ENCODE measurements around the gene DACT3. TPM values are rescaled to one million over a fixed set of nuclear protein-coding genes. Genes with fewer than 3 reads are reported as not detected.

DACT3 gene
- polyA plus RNA-seq, 1 of the 3 experiments (the other 2 are of a cell fraction) = 9.5 TPM

- Histone ChIP-seq H3K9ac (no peak overlapping the region), H3K27ac (ENCODE audit: low read depth in 2 of 2, low read length in 1 of 2) (no peak overlapping the region), H2AFZ (ENCODE audit: low read depth) (no peak overlapping the region), H3K9me2 (no peaks in the 10 kb centered on the region), H4K20me1 (ENCODE audit: insufficient read depth) (no peaks in the 10 kb centered on the region), H3K4me3 (ENCODE audit: low read depth in 2 of 2, low read length in 1 of 2) (no peak overlapping the region), H3K79me2 (ENCODE audit: insufficient read depth) (no peaks in the 10 kb centered on the region), H3K27me3 (ENCODE audit: insufficient read depth) (no peaks in the 10 kb centered on the region), H3K4me2 (no peak overlapping the region), H3K4me1 (ENCODE audit: control insufficient read depth in 1 of 2, insufficient read depth in 2 of 2, low read depth in 1 of 2, low read length in 1 of 2) (peaks cover 6 to 11% of the 10 kb centered on the region in 2 experiments; a peak in 2 of 4 replicates), H3K36me3 (replicated peaks in 1 of 2; ENCODE audit: control insufficient read depth in 1 of 2, insufficient read depth in 2 of 2, low read length in 1 of 2) (peaks cover 5% of the 10 kb centered on the region in 2 experiments), H3K9me3 (no peaks in the 10 kb centered on the region), H3F3A (replicated peaks; ENCODE audit: insufficient read depth) (peaks cover 4% of the 10 kb centered on the region)
- CTCF ChIA-PET = interaction anchor here (0.9 to 3.1 kb wide), 3 partner anchors 12 to 17 kb away, joined by 3 to 17 read pairs (median 3); partner anchors contain the start of gene DACT3
- TF ChIP-seq CHD2 (IDR thresholded peaks at IDR 0.05; ENCODE audit: low read length, partially characterized antibody) (no peak), RFX5 (IDR thresholded peaks at IDR 0.05; ENCODE audit: low read length) (no peak), RAD21 (IDR thresholded peaks at IDR 0.05; ENCODE audit: low read length) (no peak), JUND (IDR thresholded peaks at IDR 0.05) (no peak), TEAD4 (IDR thresholded peaks at IDR 0.05; ENCODE audit: borderline replicate concordance, insufficient read depth) (no peak), SMC3 (IDR thresholded peaks at IDR 0.05; ENCODE audit: low read depth, low read length) (no peak), RCOR1 (IDR thresholded peaks at IDR 0.05; ENCODE audit: low read length) (no peak), TAF1 (IDR thresholded peaks at IDR 0.05; ENCODE audit: borderline replicate concordance, low read depth, low read length) (no peak), NRF1 (IDR thresholded peaks at IDR 0.05; ENCODE audit: low read depth, low read length) (no peak), YY1 (IDR thresholded peaks at IDR 0.05; ENCODE audit: low read depth) (no peak), GATA2 (CRISPR knock-in tag; IDR thresholded peaks at IDR 0.05) (no peak), USF2 (IDR thresholded peaks at IDR 0.05; ENCODE audit: borderline replicate concordance, low read depth, low read length) (no peak), MXI1 (IDR thresholded peaks at IDR 0.05; ENCODE audit: low read depth, low read length) (no peak), USF1 (IDR thresholded peaks at IDR 0.05; ENCODE audit: borderline replicate concordance, low read depth) (no peak), SIN3A (IDR thresholded peaks at IDR 0.05; ENCODE audit: borderline replicate concordance, low read depth, low read length) (no peak)
- TF ChIP-seq, protein P1, sequence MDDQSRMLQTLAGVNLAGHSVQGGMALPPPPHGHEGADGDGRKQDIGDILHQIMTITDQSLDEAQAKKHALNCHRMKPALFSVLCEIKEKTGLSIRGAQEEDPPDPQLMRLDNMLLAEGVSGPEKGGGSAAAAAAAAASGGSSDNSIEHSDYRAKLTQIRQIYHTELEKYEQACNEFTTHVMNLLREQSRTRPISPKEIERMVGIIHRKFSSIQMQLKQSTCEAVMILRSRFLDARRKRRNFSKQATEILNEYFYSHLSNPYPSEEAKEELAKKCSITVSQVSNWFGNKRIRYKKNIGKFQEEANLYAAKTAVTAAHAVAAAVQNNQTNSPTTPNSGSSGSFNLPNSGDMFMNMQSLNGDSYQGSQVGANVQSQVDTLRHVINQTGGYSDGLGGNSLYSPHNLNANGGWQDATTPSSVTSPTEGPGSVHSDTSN (IDR thresholded peaks at IDR 0.05) = no peak
- TF ChIP-seq, protein P2, sequence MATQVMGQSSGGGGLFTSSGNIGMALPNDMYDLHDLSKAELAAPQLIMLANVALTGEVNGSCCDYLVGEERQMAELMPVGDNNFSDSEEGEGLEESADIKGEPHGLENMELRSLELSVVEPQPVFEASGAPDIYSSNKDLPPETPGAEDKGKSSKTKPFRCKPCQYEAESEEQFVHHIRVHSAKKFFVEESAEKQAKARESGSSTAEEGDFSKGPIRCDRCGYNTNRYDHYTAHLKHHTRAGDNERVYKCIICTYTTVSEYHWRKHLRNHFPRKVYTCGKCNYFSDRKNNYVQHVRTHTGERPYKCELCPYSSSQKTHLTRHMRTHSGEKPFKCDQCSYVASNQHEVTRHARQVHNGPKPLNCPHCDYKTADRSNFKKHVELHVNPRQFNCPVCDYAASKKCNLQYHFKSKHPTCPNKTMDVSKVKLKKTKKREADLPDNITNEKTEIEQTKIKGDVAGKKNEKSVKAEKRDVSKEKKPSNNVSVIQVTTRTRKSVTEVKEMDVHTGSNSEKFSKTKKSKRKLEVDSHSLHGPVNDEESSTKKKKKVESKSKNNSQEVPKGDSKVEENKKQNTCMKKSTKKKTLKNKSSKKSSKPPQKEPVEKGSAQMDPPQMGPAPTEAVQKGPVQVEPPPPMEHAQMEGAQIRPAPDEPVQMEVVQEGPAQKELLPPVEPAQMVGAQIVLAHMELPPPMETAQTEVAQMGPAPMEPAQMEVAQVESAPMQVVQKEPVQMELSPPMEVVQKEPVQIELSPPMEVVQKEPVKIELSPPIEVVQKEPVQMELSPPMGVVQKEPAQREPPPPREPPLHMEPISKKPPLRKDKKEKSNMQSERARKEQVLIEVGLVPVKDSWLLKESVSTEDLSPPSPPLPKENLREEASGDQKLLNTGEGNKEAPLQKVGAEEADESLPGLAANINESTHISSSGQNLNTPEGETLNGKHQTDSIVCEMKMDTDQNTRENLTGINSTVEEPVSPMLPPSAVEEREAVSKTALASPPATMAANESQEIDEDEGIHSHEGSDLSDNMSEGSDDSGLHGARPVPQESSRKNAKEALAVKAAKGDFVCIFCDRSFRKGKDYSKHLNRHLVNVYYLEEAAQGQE (IDR thresholded peaks at IDR 0.05; ENCODE audit: low read depth, low read length) = no peak
- TF ChIP-seq, protein P3, sequence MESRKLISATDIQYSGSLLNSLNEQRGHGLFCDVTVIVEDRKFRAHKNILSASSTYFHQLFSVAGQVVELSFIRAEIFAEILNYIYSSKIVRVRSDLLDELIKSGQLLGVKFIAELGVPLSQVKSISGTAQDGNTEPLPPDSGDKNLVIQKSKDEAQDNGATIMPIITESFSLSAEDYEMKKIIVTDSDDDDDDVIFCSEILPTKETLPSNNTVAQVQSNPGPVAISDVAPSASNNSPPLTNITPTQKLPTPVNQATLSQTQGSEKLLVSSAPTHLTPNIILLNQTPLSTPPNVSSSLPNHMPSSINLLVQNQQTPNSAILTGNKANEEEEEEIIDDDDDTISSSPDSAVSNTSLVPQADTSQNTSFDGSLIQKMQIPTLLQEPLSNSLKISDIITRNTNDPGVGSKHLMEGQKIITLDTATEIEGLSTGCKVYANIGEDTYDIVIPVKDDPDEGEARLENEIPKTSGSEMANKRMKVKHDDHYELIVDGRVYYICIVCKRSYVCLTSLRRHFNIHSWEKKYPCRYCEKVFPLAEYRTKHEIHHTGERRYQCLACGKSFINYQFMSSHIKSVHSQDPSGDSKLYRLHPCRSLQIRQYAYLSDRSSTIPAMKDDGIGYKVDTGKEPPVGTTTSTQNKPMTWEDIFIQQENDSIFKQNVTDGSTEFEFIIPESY (IDR thresholded peaks at IDR 0.05; ENCODE audit: borderline replicate concordance, low read depth) = no peak
- TF ChIP-seq, protein P4, sequence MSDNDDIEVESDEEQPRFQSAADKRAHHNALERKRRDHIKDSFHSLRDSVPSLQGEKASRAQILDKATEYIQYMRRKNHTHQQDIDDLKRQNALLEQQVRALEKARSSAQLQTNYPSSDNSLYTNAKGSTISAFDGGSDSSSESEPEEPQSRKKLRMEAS (IDR thresholded peaks at IDR 0.05; ENCODE audit: low read depth) = no peak
- no peak for DNase-seq
- WGBS (ENCODE audit: low lambda C conversion rate) = 64% methylated on average over 3 of the region's 3 CpGs
- POLR2A ChIA-PET = no interaction called here
These were observed 16.3 kb downstream of the DACT3 start for GRCh38 chr19:46644720-46645119.

All from SK-N-SH (cell line).